ENCODE data around the gene ELAVL4. TPM values are rescaled to one million over a fixed set of nuclear protein-coding genes. Genes with fewer than 3 reads are reported as not detected.

The ELAVL4 gene
- total RNA-seq, 4 donors from 2014 or later: 0.18 TPM; not detected in 3

DNA sequence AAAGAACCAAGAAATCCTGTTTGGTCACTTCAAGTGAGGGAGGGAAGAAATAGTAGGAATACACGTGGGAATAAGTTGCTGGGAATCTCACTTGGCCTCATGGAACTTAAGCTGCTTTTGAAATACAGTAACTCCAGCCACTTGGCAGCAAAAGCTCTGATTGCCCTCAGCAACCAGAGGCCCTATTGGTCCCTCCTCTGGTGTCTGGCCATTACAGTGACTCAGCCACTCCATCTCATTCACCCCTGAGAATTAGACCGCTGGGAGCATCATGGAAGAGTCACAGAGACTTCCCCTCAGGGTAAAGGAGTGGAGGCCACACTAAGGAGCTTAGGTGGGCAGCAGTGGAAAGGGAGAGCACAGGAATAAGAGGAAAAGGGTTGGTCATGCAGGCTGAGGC lies 99.6 kb downstream of the ELAVL4 start:
- H3K4me3 ChIP-seq: no peak overlapping the region
- peaks cover 4% of the 10 kb centered on the region for H3K27me3 ChIP-seq
- H3K27ac ChIP-seq: no peak overlapping the region
- H3K36me3 ChIP-seq: no peaks in the 10 kb centered on the region
- H3K9me3 ChIP-seq: no peaks in the 10 kb centered on the region
- 44% methylated on average over 2 of the region's 2 CpGs for WGBS
- TF ChIP-seq EP300 (IDR thresholded peaks at IDR 0.05) (no peak), POLR2AphosphoS5 (IDR thresholded peaks at IDR 0.05) (no peak), POLR2A (IDR thresholded peaks at IDR 0.05) (no peak)
- TF ChIP-seq, protein P1, sequence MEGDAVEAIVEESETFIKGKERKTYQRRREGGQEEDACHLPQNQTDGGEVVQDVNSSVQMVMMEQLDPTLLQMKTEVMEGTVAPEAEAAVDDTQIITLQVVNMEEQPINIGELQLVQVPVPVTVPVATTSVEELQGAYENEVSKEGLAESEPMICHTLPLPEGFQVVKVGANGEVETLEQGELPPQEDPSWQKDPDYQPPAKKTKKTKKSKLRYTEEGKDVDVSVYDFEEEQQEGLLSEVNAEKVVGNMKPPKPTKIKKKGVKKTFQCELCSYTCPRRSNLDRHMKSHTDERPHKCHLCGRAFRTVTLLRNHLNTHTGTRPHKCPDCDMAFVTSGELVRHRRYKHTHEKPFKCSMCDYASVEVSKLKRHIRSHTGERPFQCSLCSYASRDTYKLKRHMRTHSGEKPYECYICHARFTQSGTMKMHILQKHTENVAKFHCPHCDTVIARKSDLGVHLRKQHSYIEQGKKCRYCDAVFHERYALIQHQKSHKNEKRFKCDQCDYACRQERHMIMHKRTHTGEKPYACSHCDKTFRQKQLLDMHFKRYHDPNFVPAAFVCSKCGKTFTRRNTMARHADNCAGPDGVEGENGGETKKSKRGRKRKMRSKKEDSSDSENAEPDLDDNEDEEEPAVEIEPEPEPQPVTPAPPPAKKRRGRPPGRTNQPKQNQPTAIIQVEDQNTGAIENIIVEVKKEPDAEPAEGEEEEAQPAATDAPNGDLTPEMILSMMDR (IDR thresholded peaks at IDR 0.05): no peak
- H3K4me1 ChIP-seq: no peaks in the 10 kb centered on the region
- DNase-seq (ENCODE audit: low spot score in 2 of 2): no peak

DNA sequence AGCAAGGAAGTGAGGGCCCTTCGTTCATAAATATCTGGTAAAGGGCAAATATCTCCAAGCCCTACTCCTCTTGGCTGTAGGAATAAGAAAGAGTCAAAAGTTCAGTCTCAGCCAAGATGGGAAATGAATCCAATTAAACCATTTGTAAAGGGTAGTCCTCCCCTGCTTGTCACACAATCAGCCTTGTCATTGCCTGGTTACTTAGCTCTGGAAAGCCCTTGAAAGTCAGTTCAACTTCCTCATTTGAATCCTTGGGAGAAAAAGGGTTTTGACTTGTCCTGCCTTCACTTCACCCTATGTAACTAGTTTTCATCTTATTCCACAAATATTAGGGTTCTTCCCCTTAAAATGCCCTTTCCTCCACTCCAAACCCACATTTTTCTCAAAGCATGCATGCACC lies 100.0 kb downstream of the ELAVL4 start:
- 20% methylated on average over 1 of the region's 1 CpG for WGBS
- TF ChIP-seq, protein P1 (IDR thresholded peaks at IDR 0.05): no peak
- no peak for TF ChIP-seq EP300 (IDR thresholded peaks at IDR 0.05)
- TF ChIP-seq POLR2AphosphoS5 (IDR thresholded peaks at IDR 0.05): no peak
- no peak for DNase-seq (ENCODE audit: low spot score in 2 of 2)

DNA sequence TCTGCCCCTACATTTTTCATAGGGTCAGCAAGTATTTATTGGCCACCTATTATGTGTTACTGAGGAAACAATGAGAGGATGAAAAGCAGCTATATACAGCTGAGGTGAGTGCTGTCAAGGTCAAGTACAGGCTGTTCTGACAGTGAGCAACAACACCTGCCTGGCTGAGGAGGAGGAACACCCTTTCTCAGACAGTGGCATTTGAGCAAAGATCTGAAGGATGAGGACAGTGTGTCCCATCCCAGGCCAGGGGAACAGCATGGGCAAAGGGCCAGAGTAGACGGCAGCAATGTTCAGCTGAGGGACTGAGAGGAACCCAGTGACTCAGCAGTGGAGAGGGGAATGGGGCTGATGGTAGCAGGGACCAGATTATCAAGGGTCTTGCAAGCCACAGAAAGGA lies 101.0 kb downstream of the ELAVL4 start:
- Histone ChIP-seq H3K27ac (no peak overlapping the region), H3K4me1 (no peaks in the 10 kb centered on the region), H3K4me3 (no peak overlapping the region), H3K9me3 (no peaks in the 10 kb centered on the region), H3K36me3 (no peaks in the 10 kb centered on the region), H3K27me3 (no peaks in the 10 kb centered on the region)
- no peak for TF ChIP-seq POLR2A (IDR thresholded peaks at IDR 0.05)
- no peak for TF ChIP-seq EP300 (IDR thresholded peaks at IDR 0.05)
- no peak for DNase-seq (ENCODE audit: low spot score in 2 of 2)
- WGBS: 45% methylated on average over 1 of the region's 1 CpG

More for the DNA sequence above, 100.0 kb downstream of the ELAVL4 start:
- Histone ChIP-seq H3K4me3 (no peak overlapping the region), H3K27me3 (peaks cover 4% of the 10 kb centered on the region), H3K36me3 (no peaks in the 10 kb centered on the region), H3K9me3 (no peaks in the 10 kb centered on the region), H3K27ac (no peak overlapping the region), H3K4me1 (no peaks in the 10 kb centered on the region)

DNA sequence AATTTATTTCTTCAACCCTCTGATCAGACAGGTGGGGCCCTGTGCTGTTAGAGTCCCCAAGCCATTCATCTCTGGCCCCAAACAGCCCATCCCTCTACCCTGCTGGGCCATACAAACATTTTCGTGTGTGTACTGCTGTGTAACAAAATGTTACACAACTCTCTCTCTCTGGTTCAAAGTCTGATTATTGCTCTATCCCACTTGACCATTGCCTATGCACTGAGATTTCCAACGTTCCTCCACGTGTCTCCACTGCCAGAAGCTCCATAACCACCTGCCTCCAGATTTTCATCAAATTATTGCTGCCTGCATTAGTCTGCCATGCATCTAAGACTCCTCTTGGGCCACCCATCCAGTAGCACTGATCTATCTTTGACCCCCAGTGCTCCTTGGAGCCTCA lies 104.8 kb downstream of the ELAVL4 start:
- Histone ChIP-seq H3K27ac (no peak overlapping the region), H3K4me3 (no peak overlapping the region), H3K27me3 (no peaks in the 10 kb centered on the region), H3K4me1 (no peaks in the 10 kb centered on the region), H3K9me3 (no peaks in the 10 kb centered on the region), H3K36me3 (no peaks in the 10 kb centered on the region)
- TF ChIP-seq POLR2AphosphoS5 (IDR thresholded peaks at IDR 0.05) (no peak), POLR2A (IDR thresholded peaks at IDR 0.05) (no peak), EP300 (IDR thresholded peaks at IDR 0.05) (no peak)
- TF ChIP-seq, protein P1 (IDR thresholded peaks at IDR 0.05): no peak
- WGBS: 81% methylated on average over 3 of the region's 3 CpGs
- no peak for DNase-seq (ENCODE audit: low spot score in 2 of 2)

DNA sequence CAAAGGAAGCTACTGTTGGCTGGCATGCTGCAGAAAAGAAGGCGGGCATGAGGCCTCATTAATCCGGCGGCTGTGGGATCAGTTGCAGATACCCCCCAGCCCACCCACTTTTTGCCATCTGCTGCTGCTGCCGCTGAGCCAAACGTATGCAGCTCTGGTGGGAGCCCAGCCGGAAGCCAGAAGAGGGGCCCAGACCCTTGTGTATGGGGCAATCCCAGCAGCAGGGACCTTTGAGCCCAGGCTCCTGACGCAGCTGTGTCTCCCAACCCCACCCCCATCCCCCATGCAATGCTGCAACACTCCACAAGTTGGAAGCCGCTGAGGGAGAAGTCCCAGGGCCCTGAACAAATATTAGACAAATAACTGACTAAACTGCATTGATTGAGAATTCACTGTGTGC lies 106.0 kb downstream of the ELAVL4 start:
- DNase-seq (ENCODE audit: low spot score in 2 of 2): no peak
- H3K4me1 ChIP-seq: no peaks in the 10 kb centered on the region
- no peak overlapping the region for H3K4me3 ChIP-seq
- no peaks in the 10 kb centered on the region for H3K36me3 ChIP-seq
- WGBS: 73% methylated on average over 8 of the region's 8 CpGs
- H3K27ac ChIP-seq: no peak overlapping the region
- no peak for TF ChIP-seq POLR2AphosphoS5 (IDR thresholded peaks at IDR 0.05)
- TF ChIP-seq EP300 (IDR thresholded peaks at IDR 0.05): no peak
- TF ChIP-seq POLR2A (IDR thresholded peaks at IDR 0.05): no peak
- TF ChIP-seq, protein P1 (IDR thresholded peaks at IDR 0.05): no peak
- H3K9me3 ChIP-seq: no peaks in the 10 kb centered on the region
- H3K27me3 ChIP-seq: no peaks in the 10 kb centered on the region
